GM19238 (cell line): Measurements from ENCODE around the gene DYSF.

Experiments used
- DNase-seq: peaks from one replicate; pipeline ENCODE4 v3.0.0; 2011; ENCODE audit warnings: low spot score; ENCODE audit not compliant: insufficient read length

Gene DYSF

DNA sequence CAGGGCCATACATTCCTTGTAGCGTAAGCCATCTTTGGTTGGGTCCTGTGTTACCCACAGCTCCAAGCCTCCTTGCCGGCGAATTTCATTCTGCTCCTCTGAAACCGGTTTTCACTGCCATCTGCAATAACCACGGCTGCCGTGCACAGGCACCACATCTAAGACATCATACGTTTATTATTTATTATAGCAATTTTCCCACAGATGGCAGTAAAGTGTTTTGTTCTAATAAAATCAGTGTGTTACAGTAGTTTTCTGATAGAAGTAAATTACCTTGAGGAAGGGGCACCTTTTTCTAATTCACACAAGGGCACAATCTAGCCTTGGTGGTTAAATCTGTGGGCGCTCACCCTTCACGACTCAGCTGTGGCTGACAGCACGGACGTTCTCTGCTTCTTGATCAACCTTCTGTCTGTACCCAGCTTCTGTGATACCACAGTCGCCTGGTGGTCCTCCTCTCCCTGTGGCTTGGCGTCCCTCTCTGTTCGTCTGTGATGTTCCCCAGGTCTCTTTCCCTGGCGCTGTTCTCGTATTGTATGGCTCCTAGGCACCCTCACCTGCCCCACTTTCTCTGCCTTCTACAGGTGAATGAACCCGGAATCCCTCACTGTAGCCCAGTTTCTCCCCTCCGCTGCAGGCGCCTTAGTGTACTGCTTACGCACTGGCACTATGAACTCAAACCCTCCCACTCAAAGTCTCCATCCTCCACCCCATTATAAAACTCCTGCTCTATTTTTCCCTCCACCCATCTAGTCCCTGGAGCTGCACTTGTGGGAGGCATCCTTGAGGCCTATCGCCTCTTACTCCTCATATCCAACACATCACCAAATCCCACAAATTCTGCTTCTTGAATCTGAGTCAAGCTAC is 236.8 kb downstream of the DYSF start:
- DNase-seq, result no peak

DNA sequence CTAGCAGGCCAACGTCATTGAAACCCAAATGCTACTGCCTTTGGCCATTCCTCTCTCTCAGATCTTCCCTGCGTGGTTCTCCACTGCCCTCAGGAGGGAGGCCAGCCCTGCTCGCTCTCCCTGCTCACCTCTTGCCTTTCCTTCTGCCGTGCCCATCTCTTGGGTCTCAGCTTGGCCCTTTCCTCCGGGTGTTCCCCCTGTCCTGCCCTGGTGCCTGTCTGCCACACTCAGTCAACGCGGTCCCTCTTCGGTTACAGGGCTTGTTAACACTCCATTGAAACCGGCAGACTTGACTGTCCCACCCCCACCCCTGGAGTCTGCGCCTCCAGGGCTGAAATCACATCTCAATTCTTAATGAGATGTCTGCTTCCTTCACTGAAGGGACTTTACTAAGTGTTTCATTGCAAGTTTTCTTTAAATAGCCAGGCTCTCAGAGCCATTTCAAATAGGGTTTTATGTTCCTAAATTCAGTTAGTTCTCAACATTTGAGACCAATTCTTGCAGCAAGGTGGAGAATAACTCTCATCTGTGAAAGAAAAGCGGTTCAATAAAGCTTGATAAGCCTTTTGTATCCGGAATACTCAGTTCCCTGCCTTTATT is 237.6 kb downstream of the DYSF start:
- DNase-seq, result no peak

DNA sequence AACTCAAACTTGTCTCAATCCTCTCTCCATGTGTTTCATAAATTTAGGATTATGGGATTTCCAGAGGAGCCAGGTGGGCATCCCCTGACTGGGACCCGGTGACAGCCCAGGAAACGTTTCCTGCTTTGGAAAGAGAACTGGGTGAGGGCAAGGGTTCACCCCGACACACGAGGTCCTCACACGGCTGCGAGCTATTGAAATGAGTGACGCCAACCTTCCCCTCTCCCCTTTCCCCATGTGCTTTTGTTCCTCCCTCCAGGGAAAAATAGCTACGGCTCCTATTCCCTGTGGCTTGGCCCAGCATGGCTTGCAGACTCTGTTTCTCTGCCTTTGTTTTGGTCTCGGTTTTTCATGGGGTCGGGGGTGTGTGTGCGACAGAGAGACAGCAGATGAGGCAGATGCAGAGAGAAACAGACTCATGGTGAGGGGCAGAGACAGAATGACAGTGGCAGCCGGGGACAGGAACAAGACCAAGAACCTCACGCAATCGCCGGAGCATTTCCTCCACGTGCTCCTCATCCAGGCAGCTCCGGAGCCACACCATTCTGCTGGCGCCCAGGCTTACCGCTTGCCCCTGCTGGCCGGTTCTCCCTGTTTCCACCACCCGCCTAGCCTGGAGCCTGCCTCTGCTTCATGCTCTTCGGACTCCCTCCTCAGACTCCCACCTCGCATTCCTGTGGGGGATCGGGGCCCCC is 238.5 kb downstream of the DYSF start:
- no peak for DNase-seq

DNA sequence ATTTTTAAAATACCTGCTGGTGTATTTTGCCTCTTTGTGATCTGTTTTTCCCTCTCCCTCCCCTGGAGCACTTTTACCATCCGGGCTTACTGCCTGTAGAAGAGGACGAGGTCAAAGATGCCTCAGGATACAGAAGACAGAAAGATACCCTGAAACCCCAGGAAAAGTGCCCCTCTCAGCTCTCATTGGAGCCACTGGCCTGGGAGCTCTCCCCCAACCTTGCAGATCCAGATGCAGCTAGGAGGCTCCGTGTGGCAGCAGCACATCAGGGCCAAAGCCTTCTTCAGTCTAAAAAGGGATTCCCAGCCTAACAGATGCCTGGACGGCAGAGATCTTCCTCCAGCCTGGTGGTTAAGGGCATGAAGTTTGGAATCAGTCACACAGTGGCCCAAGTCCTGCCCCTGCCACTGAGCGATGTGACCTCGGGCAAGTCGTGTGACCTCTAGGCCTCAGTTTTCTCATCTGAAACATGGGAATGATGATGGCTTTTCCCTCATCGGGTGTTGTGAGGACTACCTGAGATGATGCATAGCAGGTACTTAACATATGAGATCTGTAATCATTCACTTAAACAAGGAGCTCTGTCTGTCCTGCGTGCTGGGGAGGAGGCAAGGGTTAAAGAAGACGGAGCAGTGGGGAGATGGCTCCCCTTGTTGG is 239.4 kb downstream of the DYSF start:
- no peak for DNase-seq

DNA sequence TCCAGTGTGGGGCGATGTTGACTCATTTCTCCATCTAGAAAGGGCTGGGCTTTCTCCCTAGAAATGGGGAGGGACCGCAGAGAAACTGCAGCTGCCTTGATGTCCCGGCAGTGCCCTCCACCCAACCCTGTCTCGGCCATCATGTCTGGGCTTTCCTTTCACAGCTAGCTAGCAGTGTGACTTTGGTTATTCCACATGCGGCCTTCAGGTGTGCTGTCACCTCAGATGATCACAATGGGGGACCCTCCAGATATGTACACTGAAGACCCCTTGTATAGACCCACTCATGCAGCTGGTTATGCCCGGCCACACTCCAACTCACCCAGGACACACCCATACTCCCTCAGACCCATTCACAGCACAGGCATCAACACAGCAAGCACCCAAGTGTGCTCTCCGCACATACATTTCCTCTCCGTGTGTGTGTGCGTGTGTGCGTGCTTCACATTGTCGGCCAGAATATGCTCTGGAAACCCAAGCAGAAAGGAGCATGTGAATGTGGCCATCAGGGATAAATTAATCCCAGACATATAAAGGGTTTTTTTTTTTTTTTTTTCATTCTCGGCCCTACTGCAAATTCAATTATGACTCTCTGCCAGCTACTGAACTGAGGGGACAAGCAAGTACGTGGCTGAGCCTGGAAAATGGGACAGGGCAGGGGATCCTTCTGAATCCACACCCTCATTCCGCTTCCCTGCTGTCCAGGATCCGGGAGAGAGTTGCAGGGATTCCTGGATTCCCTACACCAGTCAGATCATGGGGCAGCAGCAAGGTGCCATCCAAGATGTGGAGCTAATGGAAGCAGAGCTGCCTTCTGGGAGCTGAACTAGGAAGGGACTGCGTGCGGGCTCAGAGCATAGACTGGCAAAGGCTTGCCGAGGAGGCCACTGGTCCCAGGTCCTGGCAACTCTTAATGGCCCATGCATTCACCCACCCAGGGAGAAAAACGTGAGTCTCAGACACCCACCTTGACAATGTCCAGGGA is 240.2 kb downstream of the DYSF start:
- no peak for DNase-seq

DNA sequence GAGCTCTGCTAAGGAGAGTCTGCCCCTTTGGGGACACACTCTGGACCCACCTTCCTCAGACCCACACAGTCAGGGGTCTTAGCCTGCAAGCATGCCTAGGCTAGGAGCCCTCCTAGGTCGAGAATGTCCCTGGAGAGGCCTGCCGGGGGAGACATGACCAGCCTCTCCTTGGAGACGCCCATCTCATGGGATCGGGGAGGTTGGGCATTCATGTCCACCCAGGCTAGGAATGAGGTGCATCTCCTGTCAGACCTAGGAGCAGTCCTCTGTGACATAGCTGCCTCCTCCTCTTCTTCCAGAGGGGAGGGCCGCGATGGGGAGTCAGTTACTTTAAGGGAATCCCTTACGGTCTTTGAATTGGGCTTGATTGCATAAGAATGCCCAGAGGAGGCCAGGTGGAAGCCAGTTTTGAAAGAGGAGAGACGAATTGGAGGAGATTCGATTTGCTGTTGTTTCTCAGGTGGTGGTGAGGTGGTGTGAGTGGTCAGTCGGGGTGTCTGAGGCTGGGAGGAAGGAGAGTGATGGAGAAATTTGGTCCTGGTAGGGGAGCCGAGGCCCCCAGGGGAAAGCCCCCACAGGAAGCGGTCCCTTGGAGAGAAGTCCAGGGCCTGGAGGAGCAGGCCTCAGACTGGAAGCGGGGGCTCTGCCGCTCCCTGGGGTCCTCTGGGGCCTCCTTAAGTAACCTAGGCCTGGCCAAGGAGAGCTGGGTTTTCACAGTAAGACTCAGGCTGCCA is 241.3 kb downstream of the DYSF start:
- DNase-seq, result no peak

DNA sequence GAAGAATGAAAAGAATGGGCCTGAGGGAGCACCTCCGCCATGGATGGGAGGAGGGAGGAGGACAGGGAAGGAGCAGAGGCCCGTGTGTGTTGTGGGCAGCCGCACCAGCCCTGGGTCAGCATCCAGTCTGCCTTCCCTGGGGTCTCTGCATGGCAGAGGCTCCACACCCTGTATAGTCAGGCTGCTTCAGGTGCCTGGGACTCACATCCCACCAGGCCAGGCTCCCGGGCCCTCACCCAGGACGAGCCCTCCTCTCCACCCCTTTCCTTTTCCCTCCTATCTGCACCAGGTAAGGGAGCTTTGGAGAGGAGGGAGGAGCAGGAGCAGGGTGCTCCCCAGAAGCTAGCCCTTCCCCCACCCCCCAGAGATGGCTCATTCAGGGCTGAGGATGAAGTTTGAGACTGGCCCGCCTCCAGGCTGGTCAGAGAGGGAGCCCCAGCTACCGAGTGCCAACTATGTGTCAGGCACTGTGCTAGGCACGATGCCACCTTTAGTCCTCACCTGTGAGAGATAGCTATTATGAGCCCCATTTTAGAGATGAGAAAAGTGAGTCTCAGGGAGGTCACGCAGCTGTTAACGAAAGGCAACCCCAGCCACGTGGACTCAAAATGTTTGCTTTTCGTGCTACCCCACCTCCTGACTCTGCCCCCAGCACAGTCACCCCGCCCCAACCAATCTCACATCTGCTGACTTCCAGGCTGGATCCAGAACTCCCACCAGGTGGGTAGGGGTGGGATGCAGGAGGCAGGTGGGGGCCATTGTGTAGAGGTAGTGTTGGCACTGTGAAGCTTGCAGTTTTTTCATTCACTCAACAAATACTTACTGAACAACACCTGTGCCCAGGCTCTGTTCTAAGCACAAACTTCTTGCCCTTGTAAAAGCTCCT is 242.1 kb downstream of the DYSF start:
- no peak for DNase-seq

DNA sequence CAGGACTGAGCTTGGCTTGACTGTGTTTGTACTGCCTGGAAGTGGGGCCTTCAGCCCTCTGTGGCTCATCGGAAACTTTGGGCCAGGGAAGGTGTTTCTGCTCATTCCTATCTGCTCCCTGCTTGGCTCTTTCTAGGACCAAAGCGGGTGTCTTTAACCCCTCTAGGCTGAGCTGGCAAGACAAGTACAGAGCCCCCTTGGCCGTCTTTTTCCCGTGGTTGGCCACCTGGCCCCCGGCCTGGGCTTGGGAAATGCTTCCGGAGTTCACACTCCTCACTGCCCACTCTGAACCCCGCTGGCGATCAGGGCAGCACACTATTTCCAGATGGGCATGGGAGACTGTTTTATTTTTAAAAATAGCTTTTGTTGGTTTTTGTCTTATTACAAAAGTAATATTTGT is 243.0 kb downstream of the DYSF start:
- DNase-seq, result no peak

DNA sequence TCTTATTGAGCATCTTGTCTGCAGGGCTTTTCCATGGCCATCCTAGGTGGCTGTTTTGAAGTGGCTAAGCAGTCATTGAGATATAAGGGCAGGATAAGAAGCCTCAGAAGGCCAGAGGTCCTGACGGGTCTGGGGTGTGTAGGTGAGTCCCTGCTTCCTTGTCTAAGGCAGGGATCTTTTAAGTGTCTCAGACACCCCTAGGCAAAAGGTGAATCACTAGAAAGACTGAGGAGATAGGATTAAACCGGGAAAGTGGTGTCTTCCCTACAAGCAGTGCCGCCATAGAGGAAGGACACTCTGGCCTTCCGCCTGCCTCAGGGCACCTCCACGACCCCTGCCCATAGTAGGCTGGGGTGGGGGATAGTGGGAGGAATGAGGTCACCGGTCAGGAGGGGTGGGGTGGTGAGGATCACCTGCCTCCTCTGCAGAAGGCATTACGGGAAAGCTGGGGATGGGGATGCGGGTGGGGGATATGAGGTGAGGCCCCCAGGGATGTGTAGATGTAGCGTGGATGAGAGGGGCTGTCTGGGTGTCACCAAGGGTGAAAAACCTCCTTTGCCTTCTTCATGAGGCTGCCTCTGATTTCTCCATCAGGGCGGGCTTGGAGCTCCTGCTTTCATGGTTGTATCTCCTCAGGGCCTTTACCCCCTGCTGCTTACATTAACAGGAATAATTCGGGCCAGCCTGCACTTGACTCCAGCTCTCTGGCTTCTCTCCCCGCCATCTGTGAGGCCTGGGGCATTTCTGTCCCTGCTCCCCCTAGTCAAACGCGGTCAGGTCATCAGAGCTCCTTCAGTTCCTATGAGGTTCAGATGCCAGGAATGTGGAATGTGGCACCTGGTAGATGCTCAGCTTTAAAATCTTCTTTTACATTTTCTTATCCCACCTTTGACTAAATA is 244.0 kb downstream of the DYSF start:
- no peak for DNase-seq

DNA sequence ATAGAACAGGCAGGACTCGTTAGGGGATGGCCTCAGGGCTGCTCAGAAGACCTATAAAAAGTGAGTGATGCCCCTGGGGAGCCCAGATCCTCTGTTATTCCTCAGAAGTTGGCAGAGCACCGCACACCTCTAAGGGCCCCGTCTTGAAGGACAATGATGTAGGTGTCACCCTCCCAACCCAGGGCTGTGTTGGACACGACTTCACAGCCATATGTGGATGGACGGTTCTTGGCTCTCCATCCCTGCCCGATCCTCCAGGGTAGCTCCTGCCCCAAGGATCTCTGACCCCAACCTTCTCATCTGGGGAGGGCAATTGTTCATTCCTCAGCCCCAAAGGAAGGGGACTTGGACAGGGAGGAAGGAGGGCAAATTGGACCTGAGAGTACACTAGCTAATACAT is 246.1 kb downstream of the DYSF start:
- DNase-seq, result no peak

DNA sequence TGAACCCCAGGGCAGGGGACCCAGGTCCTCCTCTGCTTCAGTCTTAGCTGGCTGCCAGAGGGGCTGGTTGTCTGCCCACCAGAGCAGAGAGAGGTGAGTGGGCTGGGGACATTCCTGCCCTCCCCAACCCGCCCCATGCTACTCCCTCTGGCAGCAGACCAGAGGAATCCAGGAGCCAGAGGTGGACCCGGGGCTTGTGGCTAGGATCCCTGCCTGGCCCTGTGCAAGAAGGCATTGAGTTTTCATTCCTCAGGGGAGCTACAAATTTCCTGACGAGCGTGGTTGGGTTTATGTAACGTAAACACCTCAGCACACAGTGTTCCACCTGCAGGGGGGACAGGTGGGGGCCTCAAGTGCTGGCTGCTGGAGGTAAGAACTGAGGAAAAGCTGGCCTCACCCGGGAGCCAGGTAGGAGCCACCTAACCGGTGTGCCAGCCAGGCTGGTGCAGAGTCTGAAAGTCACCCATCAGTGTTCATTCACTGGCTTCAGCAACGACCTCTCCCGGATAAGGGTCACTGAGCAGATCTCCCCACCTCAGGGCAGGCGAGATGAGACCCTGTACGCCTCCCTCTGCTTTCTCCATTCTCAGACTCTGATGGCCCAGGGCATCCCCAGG is 246.8 kb downstream of the DYSF start:
- DNase-seq, result no peak

DNA sequence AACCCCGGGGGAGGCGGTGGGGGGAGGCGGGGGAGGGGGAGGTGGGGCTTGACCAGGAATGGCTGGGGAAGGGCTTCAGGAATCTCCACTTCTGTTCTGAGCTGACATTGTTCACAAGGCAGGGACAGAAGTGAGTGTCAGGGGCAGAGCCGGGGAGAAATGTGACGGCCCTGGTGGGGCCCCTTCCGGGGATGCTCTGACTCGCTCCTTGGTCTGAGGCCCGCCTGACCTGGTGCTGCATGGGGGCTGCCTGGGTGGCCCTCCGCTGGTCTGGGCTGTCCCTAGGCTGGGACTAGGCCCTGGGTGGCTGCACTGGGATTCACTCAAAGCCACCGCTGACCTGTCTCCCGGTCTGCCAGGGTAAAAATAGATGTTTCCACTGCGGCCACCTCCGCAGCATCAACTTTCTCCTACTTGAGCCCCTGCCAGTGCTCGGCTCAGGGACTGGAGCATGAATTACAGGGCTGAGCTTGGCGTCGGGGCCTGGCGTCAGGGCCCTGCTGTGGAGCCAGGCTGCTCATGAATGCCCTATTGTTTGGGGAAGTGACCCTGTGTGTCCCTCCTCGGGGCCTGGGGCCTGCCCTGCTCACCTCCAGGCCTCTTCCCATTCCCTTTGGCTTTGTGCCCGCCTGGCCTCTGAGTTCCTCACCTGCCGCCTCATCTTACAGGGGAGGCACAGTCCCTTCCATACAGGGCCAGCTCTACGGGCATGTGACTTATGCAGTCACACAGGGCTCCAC is 247.5 kb downstream of the DYSF start:
- no peak for DNase-seq

DNA sequence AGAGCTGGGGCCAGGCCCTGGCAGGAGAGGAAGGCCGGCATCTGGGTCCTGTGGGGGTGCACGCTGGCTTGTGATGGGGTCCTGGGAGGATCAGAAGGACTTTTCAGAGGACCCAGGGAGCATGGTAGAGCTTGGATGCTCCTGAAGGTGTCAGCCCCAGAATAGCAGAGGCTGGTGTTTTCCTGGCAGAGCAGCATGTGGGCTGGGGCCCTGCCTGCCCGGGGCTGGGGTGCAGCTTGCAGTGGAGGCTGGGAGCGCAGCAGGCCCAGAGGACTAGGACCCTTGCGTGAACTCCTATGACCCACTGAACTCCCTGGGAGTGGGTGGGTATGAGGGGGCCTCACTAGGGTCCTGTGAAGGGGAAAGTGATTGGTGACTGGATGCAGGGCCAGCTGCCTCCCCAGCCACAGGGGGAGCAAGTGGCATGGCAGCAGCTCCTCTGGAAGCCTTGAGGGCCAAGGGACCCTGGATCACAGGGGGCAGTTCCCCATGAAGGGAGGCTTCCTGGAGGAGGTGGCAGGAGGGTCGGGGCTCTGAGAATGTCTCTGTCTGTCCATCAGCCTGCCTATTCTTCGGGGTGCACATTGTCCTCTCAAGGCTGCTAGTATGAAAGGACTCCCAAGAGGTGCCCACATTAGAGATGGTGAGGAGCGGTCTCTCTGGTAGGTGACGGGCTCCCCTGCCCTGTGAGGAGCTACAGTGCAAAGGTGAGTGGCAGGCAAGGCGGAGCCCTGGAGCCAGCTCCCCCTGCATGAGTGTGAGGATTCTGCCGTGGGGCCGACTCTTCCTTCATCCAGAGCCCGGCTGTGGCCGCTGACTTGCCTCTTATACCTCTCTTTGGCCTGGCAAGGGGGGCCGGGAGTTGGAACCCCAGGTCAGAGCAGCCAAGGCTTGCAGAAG is 249.0 kb downstream of the DYSF start:
- no peak for DNase-seq

DNA sequence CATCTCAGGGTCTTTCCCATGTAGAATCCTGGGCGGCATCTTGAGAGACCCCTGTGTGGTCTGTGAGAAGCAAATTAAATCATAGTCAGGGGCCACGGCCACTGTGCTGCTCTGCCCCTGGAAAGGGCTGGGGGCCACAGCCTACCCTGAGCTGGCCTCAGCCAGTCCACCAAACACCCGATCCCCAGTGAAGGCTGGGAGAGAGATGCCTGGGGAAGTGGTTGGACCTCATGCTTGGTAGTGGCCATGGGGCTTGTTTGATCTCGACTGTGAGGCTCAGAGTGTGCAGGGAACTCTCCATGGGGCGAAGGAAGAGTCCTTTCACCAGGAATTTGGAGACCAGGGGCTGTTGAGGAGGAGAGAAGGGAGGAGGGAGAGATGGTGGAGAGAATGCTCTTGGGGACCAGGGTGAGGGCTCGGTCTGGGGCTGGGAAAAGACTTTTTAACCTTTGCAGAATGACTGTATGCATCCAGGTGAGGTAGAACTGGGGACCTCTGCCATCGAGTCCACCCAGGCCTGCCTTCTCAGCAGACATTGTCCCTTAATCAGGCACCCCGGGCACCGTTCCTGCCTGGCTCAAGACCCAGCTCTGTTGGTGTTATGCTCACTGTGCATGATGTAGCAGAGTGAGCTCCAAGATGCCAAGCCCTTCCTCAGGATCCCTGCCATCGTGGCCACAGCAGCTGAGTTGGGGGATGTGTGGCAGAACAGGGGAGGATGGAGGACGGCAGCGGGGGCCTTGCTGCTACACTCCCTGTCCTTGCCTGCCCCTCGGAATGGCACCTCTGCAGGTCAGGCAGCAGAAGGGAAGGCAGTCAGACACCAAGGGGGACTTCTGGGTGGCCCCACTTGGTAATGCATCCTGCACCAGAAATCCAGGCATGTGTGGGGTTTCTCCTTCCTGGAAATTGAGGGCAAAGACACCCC is 249.9 kb downstream of the DYSF start:
- DNase-seq, result no peak

DNA sequence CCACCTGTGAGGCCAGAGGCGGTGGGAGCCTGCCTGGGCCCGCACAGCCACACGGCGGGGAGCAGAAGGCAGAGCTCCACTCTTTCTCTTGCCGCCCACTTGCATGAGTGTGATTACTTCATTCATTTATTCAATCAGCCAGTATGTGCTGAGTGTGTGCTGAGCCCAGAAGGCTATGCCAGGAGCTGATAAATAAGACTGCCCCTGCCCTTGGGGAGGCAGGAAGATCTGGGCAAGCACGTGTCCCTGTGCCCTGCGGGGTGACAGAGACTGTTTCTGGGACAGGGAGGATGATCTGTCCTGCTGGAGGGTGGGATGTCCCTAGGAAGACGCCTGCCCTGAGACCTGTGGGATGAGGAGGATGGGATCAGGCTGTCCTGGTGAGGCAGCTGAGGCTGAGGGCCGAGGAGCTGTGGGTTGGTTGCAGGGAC is 250.8 kb downstream of the DYSF start:
- DNase-seq, result no peak
